HG03280 (cell line): ENCODE data around the gene SIGLEC8.
"Not testable (repeated sequence)": the region's sequence is repeated elsewhere in the genome, so short reads cannot be mapped to it uniquely, and the experiment has no call there.

Experiments
- ATAC-seq: cut with Tn5 transposase; IDR thresholded peaks from one replicate; pipeline ENCODE4 v1.9.1; 2021; ENCODE audit warnings: mild to moderate bottlenecking, moderate library complexity; ENCODE audit not compliant: unreplicated experiment

SIGLEC8 gene

DNA sequence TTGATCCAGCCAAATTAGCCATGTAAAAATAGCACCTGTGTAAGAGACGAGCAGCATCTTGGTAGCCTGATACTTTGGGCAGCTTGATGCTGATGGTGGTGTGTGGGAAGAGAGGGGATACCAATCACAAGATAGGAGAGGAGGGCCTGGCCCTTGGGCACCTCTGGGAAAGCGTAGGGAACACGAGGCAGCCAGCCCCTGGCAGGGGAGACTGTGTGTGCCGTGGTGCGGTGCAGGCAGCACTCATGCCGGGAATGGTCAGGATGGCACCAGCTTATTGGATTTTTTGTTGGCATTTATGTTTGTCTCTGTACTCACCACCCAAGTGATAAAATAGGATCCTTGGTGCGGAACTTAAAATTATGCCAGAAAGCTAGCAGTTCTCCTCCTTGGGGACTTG is 10.2 kb downstream of the SIGLEC8 start:
- ATAC-seq = no peak

- ATAC-seq = not testable (repeated sequence)
These were observed 10.7 kb downstream of the SIGLEC8 start for GRCh38 chr19:51447510-51447909.

- ATAC-seq = peak; percentile 92
These were observed 16.6 kb downstream of the SIGLEC8 start for GRCh38 chr19:51441410-51442390.

- ATAC-seq = no peak
These were observed 17.3 kb downstream of the SIGLEC8 start for GRCh38 chr19:51440846-51441409.

DNA sequence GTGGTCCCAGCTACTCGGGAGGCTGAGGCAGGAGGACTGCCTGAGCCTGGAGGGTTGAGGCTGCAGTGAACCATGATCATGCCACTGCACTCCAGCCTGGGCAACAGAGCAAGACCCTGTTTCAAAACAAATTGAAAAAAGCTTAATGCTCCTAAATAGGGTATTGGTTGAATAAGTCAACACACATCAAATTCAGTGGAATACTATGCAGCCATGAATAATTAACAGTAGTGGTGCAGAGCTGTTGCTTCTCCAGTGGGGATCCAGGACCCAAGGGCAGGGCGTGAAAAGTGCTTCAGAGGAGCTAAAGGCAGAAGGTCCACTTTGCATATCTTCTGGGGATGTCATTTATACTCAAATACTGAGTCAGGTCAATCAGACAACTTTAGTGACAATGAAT is 18.2 kb downstream of the SIGLEC8 start:
- ATAC-seq = no peak

GRCh38 chr19:51439021-51439465 is 19.2 kb downstream of the SIGLEC8 start:
- no peak for ATAC-seq

DNA sequence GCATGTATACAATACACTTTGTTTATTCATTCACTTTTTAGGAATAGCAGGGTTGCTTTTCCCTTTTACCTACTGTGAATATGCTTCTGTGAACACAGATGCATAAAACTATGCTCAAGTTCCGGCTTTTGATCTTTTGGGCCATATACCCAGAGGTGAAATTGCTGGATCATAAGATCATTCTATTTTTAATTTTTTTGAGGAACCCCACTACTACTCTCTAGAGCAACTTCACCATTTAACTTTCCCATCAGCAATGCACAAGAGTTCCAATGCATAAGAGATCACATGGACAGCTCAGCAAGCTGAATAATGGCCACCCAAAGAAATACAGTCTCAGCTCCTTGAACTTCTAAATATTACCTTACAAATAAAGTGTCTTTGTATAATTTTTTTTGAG is 23.8 kb downstream of the SIGLEC8 start:
- ATAC-seq = no peak

DNA sequence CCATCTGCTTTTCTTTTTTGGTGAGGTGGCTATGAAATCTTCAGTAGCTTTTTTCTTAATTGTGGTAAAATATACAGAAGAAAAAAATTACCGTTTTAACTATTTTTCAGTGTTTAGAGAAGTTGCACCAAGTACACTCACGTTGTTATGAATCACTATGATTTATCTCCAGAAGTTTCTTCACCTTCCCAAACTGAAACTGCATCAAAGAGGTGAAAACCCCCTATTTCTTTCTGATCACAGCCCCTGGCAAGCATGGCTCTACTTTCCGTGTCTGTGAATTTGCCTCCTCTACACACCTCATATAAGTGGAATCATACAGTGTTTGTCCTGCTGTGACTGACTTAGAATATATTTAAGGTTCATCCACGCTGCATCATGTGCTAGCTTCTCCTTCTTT is 25.2 kb downstream of the SIGLEC8 start:
- no peak for ATAC-seq

DNA sequence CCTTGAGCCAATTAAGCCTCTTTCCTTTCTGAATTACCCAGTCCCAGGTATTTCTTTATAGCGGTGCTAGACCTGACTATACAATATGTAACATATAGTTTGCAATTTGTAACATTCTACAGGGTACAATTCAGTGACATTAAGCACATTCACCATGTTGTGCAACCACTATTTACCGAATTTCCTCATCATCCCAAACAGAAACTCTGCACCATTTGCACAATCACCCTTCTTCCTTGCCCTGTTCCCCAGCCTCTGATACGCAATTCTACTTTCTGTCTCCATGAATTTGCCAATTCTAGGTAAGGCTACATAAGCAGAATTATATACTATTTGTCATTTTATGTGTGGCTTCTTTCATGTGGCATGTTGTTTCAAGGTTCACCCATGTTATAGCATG is 27.1 kb downstream of the SIGLEC8 start:
- ATAC-seq = no peak

GRCh38 chr19:51430221-51430620 is 28.0 kb downstream of the SIGLEC8 start:
- ATAC-seq = no peak

DNA sequence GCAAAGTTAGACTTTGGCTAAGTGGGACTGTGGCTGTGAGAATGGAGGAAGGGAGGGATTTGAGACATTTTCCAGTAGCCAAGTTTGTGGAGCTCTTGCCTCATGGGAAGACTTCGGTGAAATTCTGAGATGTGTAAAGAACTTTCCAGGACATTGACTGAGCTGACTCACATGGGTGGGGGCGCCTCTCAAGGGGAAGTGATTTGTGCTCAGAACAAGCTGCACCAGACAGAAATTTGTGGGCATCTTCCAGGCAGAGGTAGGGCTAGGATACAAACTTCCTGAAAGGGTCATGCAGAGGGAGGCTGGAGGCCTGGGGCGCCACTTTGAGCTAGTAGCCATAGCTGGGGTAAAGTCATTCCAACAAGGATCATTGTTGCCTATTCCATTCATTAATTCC is 31.1 kb downstream of the SIGLEC8 start:
- no peak for ATAC-seq

- ATAC-seq = peak; percentile 54
These were observed 36.2 kb downstream of the SIGLEC8 start for GRCh38 chr19:51422053-51422448.

DNA sequence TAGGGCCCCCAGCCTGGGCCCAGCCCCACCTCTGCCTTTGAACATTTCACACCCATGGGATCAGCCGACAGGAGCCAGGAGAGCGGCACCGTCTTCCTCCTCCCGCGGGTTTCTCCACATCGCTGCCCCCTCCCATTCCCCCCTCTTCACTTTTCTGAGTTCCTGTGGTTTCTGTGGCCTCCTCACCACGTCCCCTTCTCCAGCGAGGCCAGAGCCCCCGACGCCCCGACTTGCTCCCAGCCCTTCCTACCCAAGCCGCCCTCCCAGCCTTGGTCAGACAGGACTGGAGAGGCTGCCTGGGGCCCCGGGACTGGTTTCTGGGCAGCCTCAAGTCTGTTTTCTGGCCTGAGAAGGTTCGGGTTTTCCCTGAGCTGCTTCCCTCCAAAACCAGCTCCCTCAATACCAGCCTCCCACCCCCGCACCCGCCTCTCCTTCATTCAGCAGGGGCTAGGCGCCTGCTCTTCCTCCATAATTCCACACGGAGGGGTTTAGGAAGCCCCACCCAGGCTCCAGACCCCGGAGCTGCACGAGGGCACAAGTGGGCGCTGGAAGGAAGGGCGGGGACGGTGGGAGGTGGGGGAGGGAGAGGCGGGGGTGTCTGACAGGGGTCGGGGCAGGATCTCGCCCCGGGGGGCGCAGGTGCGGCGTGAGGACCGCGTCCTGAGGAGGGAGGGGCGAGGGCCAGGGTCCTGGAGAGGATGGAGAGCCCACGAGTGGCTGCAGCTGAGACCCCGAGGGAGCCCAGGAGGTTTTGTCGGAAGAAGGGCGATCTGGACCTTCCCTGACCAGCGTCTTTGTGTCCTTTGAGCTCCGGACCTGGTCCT is 36.8 kb downstream of the SIGLEC8 start:
- ATAC-seq = no peak

GRCh38 chr19:51420511-51420910 is 37.7 kb downstream of the SIGLEC8 start:
- ATAC-seq = not testable (repeated sequence)

- ATAC-seq = no peak
These were observed 39.5 kb downstream of the SIGLEC8 start for GRCh38 chr19:51418707-51419106.

DNA sequence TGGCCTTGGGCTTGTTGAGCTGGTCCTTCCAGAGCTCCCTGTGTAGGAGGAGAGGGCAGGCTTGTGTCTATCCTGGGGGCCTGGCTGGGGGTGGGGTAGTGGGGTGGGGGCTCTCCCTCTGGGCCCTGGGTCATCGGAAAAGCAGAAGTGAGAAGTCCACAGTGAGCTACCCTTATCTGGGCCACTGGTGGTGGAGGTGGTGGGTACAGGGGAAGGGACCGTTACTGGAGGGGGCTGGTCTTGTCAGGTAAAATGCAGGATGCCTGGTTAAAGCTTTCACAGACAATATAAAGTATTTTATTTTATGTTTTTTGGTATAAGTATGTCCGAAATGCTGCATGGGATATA is 40.5 kb downstream of the SIGLEC8 start:
- peak; percentile 42 for ATAC-seq

- peak; percentile 62 for ATAC-seq
These were observed 41.0 kb downstream of the SIGLEC8 start, which contains the start of gene SIGLEC10 for GRCh38 chr19:51417107-51417809. TSS of gene SIGLEC10 (minus strand) at chr19:51417642. CDS start at chr19:51417581, 61 bp downstream.

- ATAC-seq = not testable (repeated sequence)
These were observed 41.8 kb downstream of the SIGLEC8 start for GRCh38 chr19:51416422-51416821.

DNA sequence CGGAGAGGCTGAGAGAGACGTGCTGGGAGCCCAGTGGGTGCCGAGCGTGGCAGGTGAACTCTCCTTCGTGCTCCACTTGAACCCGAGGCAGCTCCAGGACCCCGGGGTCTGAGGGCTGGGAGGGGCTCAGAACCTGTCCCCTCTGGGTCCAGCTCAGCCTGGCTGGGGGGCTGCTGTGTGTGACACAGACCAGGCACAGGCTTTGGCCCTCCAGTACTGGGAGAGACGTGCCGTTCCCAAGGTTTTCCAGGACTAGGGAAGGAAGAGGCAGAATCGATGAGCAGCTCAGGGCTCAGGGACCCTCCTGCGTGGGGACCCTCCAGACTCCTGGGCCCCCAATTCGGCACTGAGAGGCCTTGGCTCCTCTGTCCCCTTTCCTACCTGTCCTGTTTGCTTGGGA is 43.1 kb downstream of the SIGLEC8 start:
- no peak for ATAC-seq

- ATAC-seq = no peak
These were observed 47.1 kb downstream of the SIGLEC8 start for GRCh38 chr19:51410950-51411748.
